ENCODE results near the gene TPST2.

DNA sequence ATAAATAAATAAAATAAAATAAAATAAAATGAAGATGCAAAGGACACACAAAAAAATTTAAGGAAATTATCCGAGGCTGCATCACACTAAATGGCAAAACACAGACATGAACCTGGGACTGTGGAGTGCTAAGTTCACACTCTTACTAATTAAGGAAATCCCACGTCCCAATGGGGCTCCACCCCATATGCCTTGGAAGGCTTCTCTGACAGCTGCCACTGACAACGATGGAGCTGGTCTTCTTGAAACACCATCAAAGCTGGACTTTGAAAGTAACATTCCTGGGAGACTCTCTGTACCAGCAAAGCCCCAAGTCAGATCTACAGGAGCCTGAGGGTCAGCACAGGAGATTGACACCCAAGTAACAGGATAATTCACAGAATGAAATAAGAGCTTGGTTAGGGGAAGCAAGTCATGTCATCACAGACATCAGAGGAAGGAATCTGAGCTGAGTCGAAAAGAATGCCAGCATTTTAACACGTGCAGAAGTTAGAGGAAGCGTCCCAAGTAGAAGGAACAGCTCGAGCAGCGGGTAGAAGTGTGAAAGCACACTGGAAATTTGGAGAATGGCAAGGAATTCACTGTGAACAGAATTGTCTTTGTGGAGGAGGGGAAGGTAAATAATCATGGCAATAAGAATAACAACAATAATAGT is 13.8 kb downstream of the TPST2 start:
- TF ChIP-seq, protein P1, sequence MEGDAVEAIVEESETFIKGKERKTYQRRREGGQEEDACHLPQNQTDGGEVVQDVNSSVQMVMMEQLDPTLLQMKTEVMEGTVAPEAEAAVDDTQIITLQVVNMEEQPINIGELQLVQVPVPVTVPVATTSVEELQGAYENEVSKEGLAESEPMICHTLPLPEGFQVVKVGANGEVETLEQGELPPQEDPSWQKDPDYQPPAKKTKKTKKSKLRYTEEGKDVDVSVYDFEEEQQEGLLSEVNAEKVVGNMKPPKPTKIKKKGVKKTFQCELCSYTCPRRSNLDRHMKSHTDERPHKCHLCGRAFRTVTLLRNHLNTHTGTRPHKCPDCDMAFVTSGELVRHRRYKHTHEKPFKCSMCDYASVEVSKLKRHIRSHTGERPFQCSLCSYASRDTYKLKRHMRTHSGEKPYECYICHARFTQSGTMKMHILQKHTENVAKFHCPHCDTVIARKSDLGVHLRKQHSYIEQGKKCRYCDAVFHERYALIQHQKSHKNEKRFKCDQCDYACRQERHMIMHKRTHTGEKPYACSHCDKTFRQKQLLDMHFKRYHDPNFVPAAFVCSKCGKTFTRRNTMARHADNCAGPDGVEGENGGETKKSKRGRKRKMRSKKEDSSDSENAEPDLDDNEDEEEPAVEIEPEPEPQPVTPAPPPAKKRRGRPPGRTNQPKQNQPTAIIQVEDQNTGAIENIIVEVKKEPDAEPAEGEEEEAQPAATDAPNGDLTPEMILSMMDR (IDR thresholded peaks at IDR 0.05): no peak
- no peak for TF ChIP-seq POLR2A (IDR thresholded peaks at IDR 0.05)
